SK-N-SH (cell line): ENCODE results near the gene MAT2A. TPM values are rescaled to one million over a fixed set of nuclear protein-coding genes. Genes with fewer than 3 reads are reported as not detected.

Experiments used
- CTCF ChIA-PET: fragments of 300-600, 350-600 bp; formaldehyde crosslinking; extraction: SDS; loops from one replicate; lab custom pipeline; 2021; lab: Yijun Ruan, JAX
- POLR2A ChIA-PET: fragments of 350-600 bp; sonication (Branson Sonifier 250); formaldehyde crosslinking; extraction: SDS; loops from one replicate; lab custom pipeline; 2020; ENCODE audit warnings: antibody characterized with exemption, inconsistent platforms; lab: Yijun Ruan, JAX
- DNase-seq: peaks from one replicate; pipeline ENCODE4 v3.0.0; 2012
- H2AFZ ChIP-seq: fragments of 200-600 bp; sonication (generic); 2 replicates; pipeline ENCODE4 v1.8.1; 2016; ENCODE audit warnings: antibody characterized with exemption, mild to moderate bottlenecking, low read depth
- H3F3A ChIP-seq: fragments of 200-600 bp; sonication (generic); replicated peaks from 2 replicates; pipeline ENCODE3; 2016; ENCODE audit warnings: antibody characterized with exemption, mild to moderate bottlenecking; ENCODE audit not compliant: insufficient read depth
- H3K27ac ChIP-seq, 2 experiments: fragments of 200-500 bp in 1 of 2; fragments of 200-600 bp in 1 of 2; sonication (Bioruptor generic) in 1 of 2; sonication (generic), shearing (Covaris generic) in 1 of 2; 2 replicates each; pipeline versions ENCODE4 v1.5.1 to v1.6.1; 2014 to 2016; ENCODE audit warnings: low read depth in 2 of 2, inconsistent platforms in 1 of 2, low read length in 1 of 2, mild to moderate bottlenecking in 1 of 2, mixed read lengths in 1 of 2
- H3K27me3 ChIP-seq: fragments of 200-600 bp; sonication (generic), shearing (Covaris generic); 2 replicates; pipeline ENCODE4 v1.6.1; 2016; ENCODE audit warnings: mixed run types; ENCODE audit not compliant: insufficient read depth
- H3K36me3 ChIP-seq, 2 experiments: fragments of 200-500 bp in 1 of 2; fragments of 200-600 bp in 1 of 2; sonication (Bioruptor generic) in 1 of 2; sonication (generic) in 1 of 2; replicated peaks in 1 of 2; 2 replicates each; pipeline versions ENCODE3 to v1.5.1; 2014 to 2016; ENCODE audit warnings: low read length in 1 of 2, mild to moderate bottlenecking in 1 of 2; ENCODE audit not compliant: insufficient read depth in 2 of 2, control insufficient read depth in 1 of 2
- H3K4me1 ChIP-seq, 2 experiments: fragments of 200-500 bp in 1 of 2; fragments of 200-600 bp in 1 of 2; sonication (Bioruptor generic) in 1 of 2; sonication (generic), shearing (Covaris generic) in 1 of 2; 2 replicates each; pipeline versions ENCODE4 v1.5.1 to v1.6.1; 2014 to 2016; ENCODE audit warnings: low read depth in 1 of 2, low read length in 1 of 2, mixed run types in 1 of 2; ENCODE audit not compliant: insufficient read depth in 2 of 2, control insufficient read depth in 1 of 2
- H3K4me2 ChIP-seq: fragments of 200-600 bp; sonication (generic), shearing (Covaris generic); 2 replicates; pipeline ENCODE4 v1.6.1; 2017; ENCODE audit warnings: mixed run types
- H3K4me3 ChIP-seq, 2 experiments: fragments of 200-500 bp in 1 of 2; fragments of 200-600 bp in 1 of 2; sonication (Bioruptor generic) in 1 of 2; sonication (generic), shearing (Covaris generic) in 1 of 2; 2 replicates each; pipeline versions ENCODE4 v1.5.1 to v1.8.1; 2014 to 2016; ENCODE audit warnings: low read depth in 2 of 2, inconsistent platforms in 1 of 2, low read length in 1 of 2, mild to moderate bottlenecking in 1 of 2, mixed read lengths in 1 of 2, moderate library complexity in 1 of 2
- H3K79me2 ChIP-seq: fragments of 200-600 bp; sonication (generic); 2 replicates; pipeline ENCODE4 v1.8.1; 2017; ENCODE audit warnings: mild to moderate bottlenecking; ENCODE audit not compliant: insufficient read depth
- H3K9ac ChIP-seq: fragments of 200-600 bp; sonication (generic); 2 replicates; pipeline ENCODE4 v1.6.1; 2017; ENCODE audit warnings: mixed run types
- H3K9me2 ChIP-seq: fragments of 200-600 bp; sonication (generic); 2 replicates; pipeline ENCODE4 v1.6.1; 2017; ENCODE audit warnings: mixed run types
- H3K9me3 ChIP-seq: fragments of 200-600 bp; sonication (generic); 2 replicates; pipeline ENCODE4 v1.6.1; 2017; ENCODE audit warnings: mixed run types, mild to moderate bottlenecking, moderate library complexity
- H4K20me1 ChIP-seq: fragments of 200-600 bp; sonication (generic); 2 replicates; pipeline ENCODE4 v1.6.1; 2017; ENCODE audit warnings: mild to moderate bottlenecking, mixed run types; ENCODE audit not compliant: insufficient read depth
- CHD2 ChIP-seq: fragments of 150-350 bp; IDR thresholded peaks from 2 replicates; pipeline ENCODE4 v1.6.1; 2018; ENCODE audit warnings: low read length; ENCODE audit not compliant: partially characterized antibody
- EZH2phosphoT487 ChIP-seq: fragments of 200-600 bp; sonication (generic); IDR thresholded peaks from 2 replicates; pipeline ENCODE4 v1.6.1; 2017; ENCODE audit warnings: low read depth, mixed run types, mild to moderate bottlenecking, antibody characterized with exemption, moderate library complexity, borderline replicate concordance
- FOXJ3 ChIP-seq: sonication (generic); formaldehyde crosslinking; IDR thresholded peaks from 2 replicates; pipeline ENCODE4 v1.5.1; 2020; ENCODE audit warnings: mild to moderate bottlenecking, missing genetic modification reagents
- GABPA ChIP-seq: IDR thresholded peaks from 2 replicates; pipeline ENCODE4 v1.4.0; 2012; ENCODE audit warnings: low read depth, mild to moderate bottlenecking
- JUND ChIP-seq: IDR thresholded peaks from 2 replicates; pipeline ENCODE4 v1.4.0; 2012
- MXI1 ChIP-seq: IDR thresholded peaks from 2 replicates; pipeline ENCODE4 v1.6.1; 2012; ENCODE audit warnings: mild to moderate bottlenecking, low read depth, low read length, improper control_type of control experiment
- NFIC ChIP-seq: IDR thresholded peaks from 2 replicates; pipeline ENCODE4 v1.4.0; 2012; ENCODE audit warnings: borderline replicate concordance
- NRF1 ChIP-seq: IDR thresholded peaks from 2 replicates; pipeline ENCODE4 v1.6.1; 2012; ENCODE audit warnings: low read depth, mild to moderate bottlenecking, low read length
- SIN3A ChIP-seq: IDR thresholded peaks from 2 replicates; pipeline ENCODE4 v1.6.1; 2012; ENCODE audit warnings: low read depth, mild to moderate bottlenecking, low read length, moderate library complexity, borderline replicate concordance
- YY1 ChIP-seq: IDR thresholded peaks from 2 replicates; pipeline ENCODE4 v1.4.0; 2012; ENCODE audit warnings: low read depth, mild to moderate bottlenecking
- WGBS: methylation state at CpG from one replicate; pipeline ENCODE4 v1.1.6; 2017; ENCODE audit warnings: low lambda C conversion rate; 5-methylcytosine and 5-hydroxymethylcytosine counted together
- polyA plus RNA-seq, 3 experiments: library from polyadenylated mRNA; depleted of rRNA; stranded (reverse); fragments of >200 nt; gene quantifications; 2 replicates each; pipeline ENCODE4 v1.2.3, GENCODE V29; 2012
- TF ChIP-seq, protein P1 (sequence below): IDR thresholded peaks from 2 replicates; pipeline ENCODE4 v1.4.0; 2012; ENCODE audit warnings: low read depth
- TF ChIP-seq, protein P2 (sequence below): IDR thresholded peaks from 2 replicates; pipeline ENCODE4; 2012

Gene MAT2A
- polyA plus RNA-seq, 1 of the 3 experiments (the other 2 are of a cell fraction): 187 TPM

DNA sequence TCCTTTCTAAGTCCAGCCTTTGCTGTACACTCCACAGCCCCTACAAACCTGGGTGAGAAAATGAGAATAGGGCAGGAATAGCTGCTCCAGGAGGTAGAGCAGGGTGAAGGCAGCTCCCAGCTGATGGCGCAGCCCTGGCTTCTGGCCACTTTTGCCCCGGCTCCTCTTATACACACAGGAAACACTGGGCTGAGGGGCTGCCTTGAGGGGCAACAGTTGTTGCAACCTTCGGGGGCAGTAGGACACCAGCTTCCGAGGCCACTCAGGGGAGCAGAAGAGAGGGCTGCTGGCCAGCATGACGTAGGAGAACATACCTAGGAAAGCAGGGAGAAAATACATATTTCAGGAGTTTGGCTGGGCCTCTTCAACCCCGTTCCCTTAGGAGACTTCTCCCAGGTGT, 14.2 kb downstream of the MAT2A start:
- peaks cover 16% of the 10 kb centered on the region for H3K79me2 ChIP-seq
- TF ChIP-seq SIN3A (no peak), FOXJ3 (no peak), MXI1 (no peak)
- TF ChIP-seq, protein P1, sequence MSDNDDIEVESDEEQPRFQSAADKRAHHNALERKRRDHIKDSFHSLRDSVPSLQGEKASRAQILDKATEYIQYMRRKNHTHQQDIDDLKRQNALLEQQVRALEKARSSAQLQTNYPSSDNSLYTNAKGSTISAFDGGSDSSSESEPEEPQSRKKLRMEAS: no peak
- no peak for DNase-seq
- H3K9me2 ChIP-seq: no peaks in the 10 kb centered on the region
- H3K36me3 ChIP-seq: peaks cover 29 to 45% of the 10 kb centered on the region in 2 experiments
- peaks cover 24% of the 10 kb centered on the region for H3F3A ChIP-seq
- POLR2A ChIA-PET: interaction anchor here (6.3 kb wide), 1 partner anchor 13 kb away, joined by 75 read pairs; the partner anchor contains the start of gene MAT2A
- H3K4me1 ChIP-seq: peaks cover 0 to 13% of the 10 kb centered on the region in 2 experiments; a peak in 2 of 4 replicates
- no peak overlapping the region for H3K9ac ChIP-seq
- 82% methylated on average over 6 of the region's 6 CpGs for WGBS
- no peak overlapping the region for H3K4me3 ChIP-seq
- H2AFZ ChIP-seq: no peak overlapping the region
- H4K20me1 ChIP-seq: no peaks in the 10 kb centered on the region
- no peaks in the 10 kb centered on the region for H3K9me3 ChIP-seq
- H3K4me2 ChIP-seq: no peak overlapping the region
- no peak overlapping the region for H3K27ac ChIP-seq
- no peaks in the 10 kb centered on the region for H3K27me3 ChIP-seq
- CTCF ChIA-PET: interaction anchor here (1.5 to 16.6 kb wide), 5 partner anchors 14 to 253 kb away, joined by 6 to 364 read pairs (median 43); partner anchors contain the start of genes MAT2A and SH2D6

DNA sequence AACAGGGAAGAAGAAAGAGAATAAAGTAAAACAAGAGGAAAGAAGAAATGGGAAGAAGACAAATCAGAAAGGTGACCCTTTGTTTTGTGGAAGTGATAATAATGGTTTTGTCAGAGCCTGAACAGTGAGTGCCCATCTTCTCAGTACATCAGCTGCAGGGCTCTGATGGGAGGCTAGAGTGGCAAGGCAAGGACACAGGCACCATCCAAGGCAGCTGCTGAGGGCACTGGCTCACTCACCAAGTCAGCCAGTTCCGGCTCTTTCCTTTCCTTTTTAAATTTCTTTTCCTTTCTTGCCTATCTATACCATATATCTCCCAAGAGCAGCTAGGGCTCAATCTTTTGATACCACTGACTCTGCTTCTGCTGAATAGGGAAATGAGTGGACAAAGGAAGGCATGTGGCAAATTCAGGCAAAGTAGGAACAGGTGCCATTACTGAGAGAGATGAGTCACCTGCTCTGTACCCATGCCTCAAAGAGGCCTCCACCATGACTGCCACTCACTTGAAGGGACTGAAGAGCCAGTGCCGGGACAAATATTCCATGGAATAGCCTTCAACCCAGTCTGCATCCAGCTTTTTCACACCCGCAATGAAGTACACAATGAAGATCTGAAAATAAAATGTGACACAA, 16.1 kb downstream of the MAT2A start:
- peaks cover 0 to 1% of the 10 kb centered on the region in 2 experiments; a peak in 2 of 4 replicates for H3K4me1 ChIP-seq
- CTCF ChIA-PET: interaction anchor here (16.6 kb wide), 1 partner anchor 133 kb away, joined by 364 read pairs; the partner anchor contains the start of gene SH2D6
- POLR2A ChIA-PET: interaction anchor here (0.7 to 1.4 kb wide), 3 partner anchors 118 to 137 kb away, joined by 3 to 4 read pairs (median 3); partner anchors contain the start of gene SH2D6
- H3K4me2 ChIP-seq: no peak overlapping the region
- no peak overlapping the region for H2AFZ ChIP-seq
- 95% methylated on average over 3 of the region's 3 CpGs for WGBS
- H3K9me2 ChIP-seq: no peaks in the 10 kb centered on the region
- H3K27ac ChIP-seq: no peak overlapping the region
- H3K4me3 ChIP-seq: no peak overlapping the region
- no peak for DNase-seq
- H3F3A ChIP-seq: peaks cover 8% of the 10 kb centered on the region
- peaks cover 32% of the 10 kb centered on the region for H3K79me2 ChIP-seq
- peaks cover 21 to 54% of the 10 kb centered on the region in 2 experiments for H3K36me3 ChIP-seq
- H4K20me1 ChIP-seq: no peaks in the 10 kb centered on the region
- H3K9me3 ChIP-seq: no peaks in the 10 kb centered on the region
- TF ChIP-seq JUND (no peak), NRF1 (no peak), YY1 (no peak), MXI1 (no peak), NFIC (no peak), EZH2phosphoT487 (no peak), CHD2 (no peak), GABPA (no peak)
- TF ChIP-seq, protein P2, sequence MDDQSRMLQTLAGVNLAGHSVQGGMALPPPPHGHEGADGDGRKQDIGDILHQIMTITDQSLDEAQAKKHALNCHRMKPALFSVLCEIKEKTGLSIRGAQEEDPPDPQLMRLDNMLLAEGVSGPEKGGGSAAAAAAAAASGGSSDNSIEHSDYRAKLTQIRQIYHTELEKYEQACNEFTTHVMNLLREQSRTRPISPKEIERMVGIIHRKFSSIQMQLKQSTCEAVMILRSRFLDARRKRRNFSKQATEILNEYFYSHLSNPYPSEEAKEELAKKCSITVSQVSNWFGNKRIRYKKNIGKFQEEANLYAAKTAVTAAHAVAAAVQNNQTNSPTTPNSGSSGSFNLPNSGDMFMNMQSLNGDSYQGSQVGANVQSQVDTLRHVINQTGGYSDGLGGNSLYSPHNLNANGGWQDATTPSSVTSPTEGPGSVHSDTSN: no peak
- no peak overlapping the region for H3K9ac ChIP-seq
- H3K27me3 ChIP-seq: no peaks in the 10 kb centered on the region
